ENCODE results near the gene ELFN2.

The ELFN2 gene

DNA sequence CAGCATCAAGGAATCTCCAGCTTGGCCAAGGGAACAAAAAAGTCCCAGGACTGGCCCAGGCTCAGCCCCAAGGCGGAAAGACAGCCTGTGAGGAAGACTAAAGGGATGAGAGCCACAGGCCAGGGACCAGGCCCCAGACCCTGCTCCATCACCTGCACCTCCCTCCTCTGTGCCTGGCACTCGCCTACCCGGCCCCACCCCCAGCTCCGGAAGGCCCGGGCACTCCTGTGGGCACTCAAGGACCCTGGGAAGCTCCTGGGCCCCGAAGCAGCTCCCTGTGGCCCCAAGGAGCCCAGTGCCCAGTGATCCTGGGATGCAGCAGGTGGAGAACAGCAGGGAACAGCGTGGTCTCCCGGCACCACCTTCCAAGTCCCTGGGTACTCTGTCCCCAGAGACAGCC, 18.2 kb downstream of the ELFN2 start:
- no peaks in the 10 kb centered on the region for H3K36me3 ChIP-seq (ENCODE audit: control insufficient read depth in 4 of 4, insufficient read depth in 4 of 4, low read length in 3 of 4)
- ChIA-PET CTCF (no interaction called here), POLR2A (no interaction called here)
- DNase-seq = no peak
- peaks cover 0 to 12% (median 6%) of the 10 kb centered on the region in 4 experiments for H3K4me1 ChIP-seq (ENCODE audit: control extremely low read depth in 1 of 4, control insufficient read depth in 4 of 4, insufficient read depth in 4 of 4, low read length in 3 of 4)
- H3K27ac ChIP-seq (ENCODE audit: insufficient read depth in 1 of 2, low read depth in 1 of 2, low read length in 2 of 2, poor library complexity in 1 of 2, severe bottlenecking in 2 of 2) = no peak overlapping the region
- no peaks in the 10 kb centered on the region for H3K9me3 ChIP-seq (ENCODE audit: control extremely low read depth in 1 of 5, control insufficient read depth in 4 of 5, insufficient read depth in 2 of 5, low read depth in 1 of 5, low read length in 4 of 5)
- 90% methylated on average over 8 of the region's 8 CpGs for WGBS (ENCODE audit: insufficient coverage)
- peaks cover 0 to 4% (median 0%) of the 10 kb centered on the region in 5 experiments for H3K27me3 ChIP-seq (replicated peaks in 2 of 5; ENCODE audit: control insufficient read depth in 4 of 5, insufficient read depth in 5 of 5, low read length in 4 of 5)
- H3K4me3 ChIP-seq (ENCODE audit: control insufficient read depth in 1 of 7, extremely low read depth in 1 of 7, insufficient read depth in 4 of 7, low read depth in 2 of 7, low read length in 6 of 7) = no peak overlapping the region

GRCh38 chr22:37407856-37408255, 19.4 kb downstream of the ELFN2 start:
- Histone ChIP-seq H3K36me3 (ENCODE audit: control insufficient read depth in 4 of 4, insufficient read depth in 4 of 4, low read length in 3 of 4) (no peaks in the 10 kb centered on the region), H3K4me1 (ENCODE audit: control extremely low read depth in 1 of 4, control insufficient read depth in 4 of 4, insufficient read depth in 4 of 4, low read length in 3 of 4) (peaks cover 0 to 10% (median 6%) of the 10 kb centered on the region in 4 experiments), H3K9me3 (ENCODE audit: control extremely low read depth in 1 of 5, control insufficient read depth in 4 of 5, insufficient read depth in 2 of 5, low read depth in 1 of 5, low read length in 4 of 5) (no peaks in the 10 kb centered on the region), H3K27me3 (replicated peaks in 2 of 5; ENCODE audit: control insufficient read depth in 4 of 5, insufficient read depth in 5 of 5, low read length in 4 of 5) (peaks cover 0 to 4% (median 0%) of the 10 kb centered on the region in 5 experiments), H3K4me3 (ENCODE audit: control insufficient read depth in 1 of 7, extremely low read depth in 1 of 7, insufficient read depth in 4 of 7, low read depth in 2 of 7, low read length in 6 of 7) (no peak overlapping the region), H3K27ac (ENCODE audit: insufficient read depth in 1 of 2, low read depth in 1 of 2, low read length in 2 of 2, poor library complexity in 1 of 2, severe bottlenecking in 2 of 2) (no peak overlapping the region)
- ChIA-PET POLR2A (no interaction called here), CTCF (interaction anchor here (0.7 kb wide), 2 partner anchors 90 to 198 kb away, joined by 3 read pairs; no protein-coding TSS in a partner anchor)
- DNase-seq = no peak
- WGBS (ENCODE audit: insufficient coverage) = 93% methylated on average over 3 of the region's 8 CpGs

DNA sequence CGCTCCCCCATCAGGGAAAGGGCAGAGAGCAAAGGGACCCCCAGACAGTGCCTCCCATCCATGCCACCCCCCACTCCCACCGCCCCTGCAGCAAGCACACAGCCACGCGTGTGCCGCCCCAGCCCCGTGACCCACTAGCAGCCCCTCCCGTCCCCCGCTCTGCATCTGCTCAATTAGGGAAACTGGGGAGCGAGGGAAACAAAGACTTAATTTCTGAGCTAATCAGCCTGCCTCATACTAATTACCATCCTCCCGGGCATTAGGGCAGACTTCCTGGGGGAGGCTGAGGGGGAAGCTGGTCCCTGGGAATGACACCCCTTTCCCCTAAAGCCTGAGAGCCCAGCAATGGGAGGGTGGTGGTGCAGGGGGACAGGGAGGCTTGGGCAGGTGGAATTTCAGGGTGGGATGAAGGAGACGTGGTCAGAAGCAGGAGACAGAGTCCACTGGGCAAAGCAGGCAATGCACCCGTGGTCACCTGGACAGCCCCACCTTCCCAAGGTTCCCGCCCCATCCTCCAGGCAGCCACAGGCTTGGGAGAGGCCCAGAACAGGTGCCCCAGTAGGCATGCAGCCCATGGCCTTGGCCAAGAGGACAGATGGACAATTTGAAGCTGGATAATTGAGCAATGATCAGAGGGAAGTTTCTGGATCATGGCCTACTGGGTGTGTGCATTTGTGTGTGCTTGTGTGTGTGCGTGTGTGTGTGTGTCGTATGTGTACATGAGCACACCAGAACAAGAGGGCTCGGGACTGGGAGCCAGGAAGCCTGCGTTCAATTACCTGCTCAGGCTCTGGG, 20.6 kb downstream of the ELFN2 start:
- no peak for DNase-seq
- peaks cover 0 to 4% (median 0%) of the 10 kb centered on the region in 5 experiments for H3K27me3 ChIP-seq (replicated peaks in 2 of 5; ENCODE audit: control insufficient read depth in 4 of 5, insufficient read depth in 5 of 5, low read length in 4 of 5)
- peaks cover 0 to 3% (median 0%) of the 10 kb centered on the region in 4 experiments for H3K4me1 ChIP-seq (ENCODE audit: control extremely low read depth in 1 of 4, control insufficient read depth in 4 of 4, insufficient read depth in 4 of 4, low read length in 3 of 4)
- H3K4me3 ChIP-seq (ENCODE audit: control insufficient read depth in 1 of 7, extremely low read depth in 1 of 7, insufficient read depth in 4 of 7, low read depth in 2 of 7, low read length in 6 of 7) = no peak overlapping the region
- POLR2A ChIA-PET = no interaction called here
- no peak overlapping the region for H3K27ac ChIP-seq (ENCODE audit: insufficient read depth in 1 of 2, low read depth in 1 of 2, low read length in 2 of 2, poor library complexity in 1 of 2, severe bottlenecking in 2 of 2)
- no peaks in the 10 kb centered on the region for H3K9me3 ChIP-seq (ENCODE audit: control extremely low read depth in 1 of 5, control insufficient read depth in 4 of 5, insufficient read depth in 2 of 5, low read depth in 1 of 5, low read length in 4 of 5)
- WGBS (ENCODE audit: insufficient coverage) = 95% methylated on average over 16 of the region's 17 CpGs
- CTCF ChIA-PET = no interaction called here
- H3K36me3 ChIP-seq (ENCODE audit: control insufficient read depth in 4 of 4, insufficient read depth in 4 of 4, low read length in 3 of 4) = no peaks in the 10 kb centered on the region

- POLR2A ChIA-PET = interaction anchor here (0.6 kb wide), 1 partner anchor 142 kb away, joined by 3 read pairs; no protein-coding TSS in a partner anchor
- Histone ChIP-seq H3K36me3 (ENCODE audit: control insufficient read depth in 4 of 4, insufficient read depth in 4 of 4, low read length in 3 of 4) (no peaks in the 10 kb centered on the region), H3K9me3 (ENCODE audit: control extremely low read depth in 1 of 5, control insufficient read depth in 4 of 5, insufficient read depth in 2 of 5, low read depth in 1 of 5, low read length in 4 of 5) (no peaks in the 10 kb centered on the region), H3K4me1 (ENCODE audit: control extremely low read depth in 1 of 4, control insufficient read depth in 4 of 4, insufficient read depth in 4 of 4, low read length in 3 of 4) (no peaks in the 10 kb centered on the region), H3K27me3 (replicated peaks in 2 of 5; ENCODE audit: control insufficient read depth in 4 of 5, insufficient read depth in 5 of 5, low read length in 4 of 5) (no peaks in the 10 kb centered on the region), H3K4me3 (ENCODE audit: control insufficient read depth in 1 of 7, extremely low read depth in 1 of 7, insufficient read depth in 4 of 7, low read depth in 2 of 7, low read length in 6 of 7) (no peak overlapping the region), H3K27ac (ENCODE audit: insufficient read depth in 1 of 2, low read depth in 1 of 2, low read length in 2 of 2, poor library complexity in 1 of 2, severe bottlenecking in 2 of 2) (no peak overlapping the region)
- CTCF ChIA-PET = interaction anchor here (0.5 to 1.2 kb wide), 2 partner anchors 9 to 157 kb away, joined by 3 read pairs; no protein-coding TSS in a partner anchor
- no peak for DNase-seq
- over 99% methylated on average over 10 of the region's 11 CpGs for WGBS (ENCODE audit: insufficient coverage)
These were observed 23.2 kb downstream of the ELFN2 start for GRCh38 chr22:37404091-37404490.

DNA sequence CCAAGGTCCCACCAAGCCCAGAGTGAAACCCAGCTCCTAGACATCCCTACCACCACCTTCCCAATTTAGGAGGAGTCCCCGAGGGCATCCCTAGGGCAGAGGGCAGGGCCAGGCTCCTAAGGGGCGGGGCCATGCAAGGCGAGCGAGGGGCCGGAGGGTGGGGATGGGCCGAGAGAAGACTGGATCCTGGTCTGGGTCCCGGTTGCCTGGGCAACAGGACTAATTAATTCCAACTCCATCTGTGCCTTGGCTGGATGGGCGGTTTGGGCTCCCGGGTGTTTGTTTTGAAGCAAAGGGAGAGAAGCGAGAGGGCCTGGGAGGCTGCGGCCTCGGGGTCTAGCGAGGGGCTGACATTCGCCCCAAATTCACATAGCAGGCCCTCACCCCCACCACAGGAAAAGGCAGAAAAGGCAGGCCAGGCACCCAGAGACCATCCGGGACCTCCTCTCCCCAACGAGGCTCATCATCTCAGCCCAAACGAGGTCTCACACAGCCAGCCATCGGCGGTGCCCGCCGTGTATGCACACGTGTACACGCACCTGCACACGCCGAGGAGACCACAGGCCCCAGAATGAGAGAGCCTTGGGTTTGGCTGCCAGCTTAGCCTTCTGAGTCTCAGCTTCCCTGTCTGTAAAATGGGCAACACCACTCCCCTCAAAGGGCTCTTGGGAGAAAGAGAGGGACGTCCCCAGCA, 23.9 kb downstream of the ELFN2 start:
- no peak for DNase-seq
- Histone ChIP-seq H3K36me3 (ENCODE audit: control insufficient read depth in 4 of 4, insufficient read depth in 4 of 4, low read length in 3 of 4) (no peaks in the 10 kb centered on the region), H3K4me3 (ENCODE audit: control insufficient read depth in 1 of 7, extremely low read depth in 1 of 7, insufficient read depth in 4 of 7, low read depth in 2 of 7, low read length in 6 of 7) (no peak overlapping the region), H3K9me3 (ENCODE audit: control extremely low read depth in 1 of 5, control insufficient read depth in 4 of 5, insufficient read depth in 2 of 5, low read depth in 1 of 5, low read length in 4 of 5) (no peaks in the 10 kb centered on the region), H3K27ac (ENCODE audit: insufficient read depth in 1 of 2, low read depth in 1 of 2, low read length in 2 of 2, poor library complexity in 1 of 2, severe bottlenecking in 2 of 2) (no peak overlapping the region), H3K27me3 (replicated peaks in 2 of 5; ENCODE audit: control insufficient read depth in 4 of 5, insufficient read depth in 5 of 5, low read length in 4 of 5) (no peaks in the 10 kb centered on the region), H3K4me1 (ENCODE audit: control extremely low read depth in 1 of 4, control insufficient read depth in 4 of 4, insufficient read depth in 4 of 4, low read length in 3 of 4) (no peaks in the 10 kb centered on the region)
- ChIA-PET CTCF (interaction anchor here (0.8 kb wide), 1 partner anchor 26 kb away, joined by 3 read pairs; no protein-coding TSS in a partner anchor), POLR2A (interaction anchor here (0.6 kb wide), 1 partner anchor 81 kb away, joined by 3 read pairs; no protein-coding TSS in a partner anchor)
- 77% methylated on average over 13 of the region's 26 CpGs for WGBS (ENCODE audit: insufficient coverage)

DNA sequence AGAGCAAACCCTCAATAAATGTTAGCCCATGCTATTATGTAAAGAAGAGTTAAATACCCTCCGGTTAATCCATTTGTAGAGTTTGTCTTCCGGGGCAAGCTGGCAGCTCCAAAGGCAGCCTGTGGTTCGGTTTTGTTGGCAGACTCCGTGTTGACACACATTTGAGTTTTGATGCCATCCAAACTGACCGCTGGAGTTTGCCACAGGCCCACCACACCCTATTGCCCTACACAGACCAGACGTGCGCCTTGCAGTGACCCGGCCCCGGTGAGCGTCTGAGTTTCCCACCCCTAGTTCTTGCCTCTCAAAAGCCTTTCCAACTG, 25.1 kb downstream of the ELFN2 start:
- Histone ChIP-seq H3K4me1 (ENCODE audit: control extremely low read depth in 1 of 4, control insufficient read depth in 4 of 4, insufficient read depth in 4 of 4, low read length in 3 of 4) (no peaks in the 10 kb centered on the region), H3K36me3 (ENCODE audit: control insufficient read depth in 4 of 4, insufficient read depth in 4 of 4, low read length in 3 of 4) (no peaks in the 10 kb centered on the region), H3K27me3 (replicated peaks in 2 of 5; ENCODE audit: control insufficient read depth in 4 of 5, insufficient read depth in 5 of 5, low read length in 4 of 5) (no peaks in the 10 kb centered on the region), H3K4me3 (ENCODE audit: control insufficient read depth in 1 of 7, extremely low read depth in 1 of 7, insufficient read depth in 4 of 7, low read depth in 2 of 7, low read length in 6 of 7) (no peak overlapping the region), H3K27ac (ENCODE audit: insufficient read depth in 1 of 2, low read depth in 1 of 2, low read length in 2 of 2, poor library complexity in 1 of 2, severe bottlenecking in 2 of 2) (no peak overlapping the region), H3K9me3 (ENCODE audit: control extremely low read depth in 1 of 5, control insufficient read depth in 4 of 5, insufficient read depth in 2 of 5, low read depth in 1 of 5, low read length in 4 of 5) (no peaks in the 10 kb centered on the region)
- WGBS (ENCODE audit: insufficient coverage) = 95% methylated on average over 5 of the region's 10 CpGs
- ChIA-PET POLR2A (interaction anchor here (1.0 kb wide), 1 partner anchor 10 kb away, joined by 3 read pairs; no protein-coding TSS in a partner anchor), CTCF (interaction anchor here (0.9 kb wide), 1 partner anchor 12 kb away, joined by 3 read pairs; no protein-coding TSS in a partner anchor)
- no peak for DNase-seq

Data from common myeloid progenitor, CD34-positive (primary cell).